22Rv1 (cell line): ENCODE results near the gene ENOX2.

ENCODE experiments used
- ZFX ChIP-seq: fragments of 450-650 bp; IDR thresholded peaks from 2 replicates; pipeline ENCODE4 v1.6.1; 2017; ENCODE audit warnings: antibody characterized with exemption, borderline replicate concordance
- TF ChIP-seq, protein P1 (sequence below): fragments of 450-650 bp; IDR thresholded peaks from 2 replicates; pipeline ENCODE4 v1.5.1; 2017; ENCODE audit warnings: mild to moderate bottlenecking

DNA sequence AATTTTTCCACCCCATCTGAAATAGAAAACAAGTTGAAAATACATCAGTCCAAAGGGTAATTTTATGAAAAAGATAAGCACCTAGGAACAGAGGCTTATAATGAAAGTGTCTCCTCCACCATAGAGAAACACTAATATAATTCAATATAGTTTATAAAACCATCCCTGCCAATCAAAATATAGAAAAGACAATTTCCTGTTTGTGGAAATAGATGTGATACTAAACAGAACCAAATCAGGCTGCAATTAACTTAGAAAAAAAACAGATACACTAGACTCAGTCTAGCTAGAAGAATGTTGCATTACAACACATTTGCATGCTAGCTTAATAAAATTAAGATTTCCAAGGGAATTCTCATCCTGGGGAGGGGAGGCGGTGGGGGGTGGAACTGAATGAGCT lies 68.2 kb downstream of the ENOX2 start:
- TF ChIP-seq, protein P1, sequence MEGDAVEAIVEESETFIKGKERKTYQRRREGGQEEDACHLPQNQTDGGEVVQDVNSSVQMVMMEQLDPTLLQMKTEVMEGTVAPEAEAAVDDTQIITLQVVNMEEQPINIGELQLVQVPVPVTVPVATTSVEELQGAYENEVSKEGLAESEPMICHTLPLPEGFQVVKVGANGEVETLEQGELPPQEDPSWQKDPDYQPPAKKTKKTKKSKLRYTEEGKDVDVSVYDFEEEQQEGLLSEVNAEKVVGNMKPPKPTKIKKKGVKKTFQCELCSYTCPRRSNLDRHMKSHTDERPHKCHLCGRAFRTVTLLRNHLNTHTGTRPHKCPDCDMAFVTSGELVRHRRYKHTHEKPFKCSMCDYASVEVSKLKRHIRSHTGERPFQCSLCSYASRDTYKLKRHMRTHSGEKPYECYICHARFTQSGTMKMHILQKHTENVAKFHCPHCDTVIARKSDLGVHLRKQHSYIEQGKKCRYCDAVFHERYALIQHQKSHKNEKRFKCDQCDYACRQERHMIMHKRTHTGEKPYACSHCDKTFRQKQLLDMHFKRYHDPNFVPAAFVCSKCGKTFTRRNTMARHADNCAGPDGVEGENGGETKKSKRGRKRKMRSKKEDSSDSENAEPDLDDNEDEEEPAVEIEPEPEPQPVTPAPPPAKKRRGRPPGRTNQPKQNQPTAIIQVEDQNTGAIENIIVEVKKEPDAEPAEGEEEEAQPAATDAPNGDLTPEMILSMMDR = no peak
- TF ChIP-seq ZFX = no peak
